Neural cell (in vitro differentiated cells): ENCODE data around the gene OR2AG1.

Experiments used
- EZH2 ChIP-seq: fragments of 200-600, 300-800 bp; shearing (Covaris generic), sonication (generic); IDR thresholded peaks from 2 replicates; pipeline ENCODE4 v1.6.1; 2014; ENCODE audit warnings: antibody characterized with exemption, low read length, borderline replicate concordance, mild to moderate bottlenecking; ENCODE audit not compliant: insufficient read depth, poor library complexity, severe bottlenecking
- MXI1 ChIP-seq: fragments of 450-650 bp; conservative IDR thresholded peaks from 2 replicates; pipeline ENCODE4 v1.6.1; 2014; ENCODE audit warnings: antibody characterized with exemption, mild to moderate bottlenecking; ENCODE audit not compliant: poor library complexity, severe bottlenecking
- RAD21 ChIP-seq: fragments of 450-650 bp; conservative IDR thresholded peaks from 2 replicates; pipeline ENCODE4 v1.6.1; 2014; ENCODE audit warnings: antibody characterized with exemption, mild to moderate bottlenecking, moderate library complexity
- TAF1 ChIP-seq: IDR thresholded peaks from 2 replicates; pipeline ENCODE4 v1.6.1; 2012; ENCODE audit warnings: low read depth
- TF ChIP-seq, protein P1 (sequence below): fragments of 450-650 bp; IDR thresholded peaks from 2 replicates; pipeline ENCODE4 v1.5.1; 2014; ENCODE audit warnings: antibody characterized with exemption, mild to moderate bottlenecking, moderate library complexity; ENCODE audit not compliant: poor library complexity, severe bottlenecking
- TF ChIP-seq, protein P2 (sequence below): IDR thresholded peaks from 2 replicates; pipeline ENCODE4 v1.6.1; 2012; ENCODE audit warnings: borderline replicate concordance

- TF ChIP-seq, protein P1, sequence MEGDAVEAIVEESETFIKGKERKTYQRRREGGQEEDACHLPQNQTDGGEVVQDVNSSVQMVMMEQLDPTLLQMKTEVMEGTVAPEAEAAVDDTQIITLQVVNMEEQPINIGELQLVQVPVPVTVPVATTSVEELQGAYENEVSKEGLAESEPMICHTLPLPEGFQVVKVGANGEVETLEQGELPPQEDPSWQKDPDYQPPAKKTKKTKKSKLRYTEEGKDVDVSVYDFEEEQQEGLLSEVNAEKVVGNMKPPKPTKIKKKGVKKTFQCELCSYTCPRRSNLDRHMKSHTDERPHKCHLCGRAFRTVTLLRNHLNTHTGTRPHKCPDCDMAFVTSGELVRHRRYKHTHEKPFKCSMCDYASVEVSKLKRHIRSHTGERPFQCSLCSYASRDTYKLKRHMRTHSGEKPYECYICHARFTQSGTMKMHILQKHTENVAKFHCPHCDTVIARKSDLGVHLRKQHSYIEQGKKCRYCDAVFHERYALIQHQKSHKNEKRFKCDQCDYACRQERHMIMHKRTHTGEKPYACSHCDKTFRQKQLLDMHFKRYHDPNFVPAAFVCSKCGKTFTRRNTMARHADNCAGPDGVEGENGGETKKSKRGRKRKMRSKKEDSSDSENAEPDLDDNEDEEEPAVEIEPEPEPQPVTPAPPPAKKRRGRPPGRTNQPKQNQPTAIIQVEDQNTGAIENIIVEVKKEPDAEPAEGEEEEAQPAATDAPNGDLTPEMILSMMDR: no peak
- TF ChIP-seq, protein P2, sequence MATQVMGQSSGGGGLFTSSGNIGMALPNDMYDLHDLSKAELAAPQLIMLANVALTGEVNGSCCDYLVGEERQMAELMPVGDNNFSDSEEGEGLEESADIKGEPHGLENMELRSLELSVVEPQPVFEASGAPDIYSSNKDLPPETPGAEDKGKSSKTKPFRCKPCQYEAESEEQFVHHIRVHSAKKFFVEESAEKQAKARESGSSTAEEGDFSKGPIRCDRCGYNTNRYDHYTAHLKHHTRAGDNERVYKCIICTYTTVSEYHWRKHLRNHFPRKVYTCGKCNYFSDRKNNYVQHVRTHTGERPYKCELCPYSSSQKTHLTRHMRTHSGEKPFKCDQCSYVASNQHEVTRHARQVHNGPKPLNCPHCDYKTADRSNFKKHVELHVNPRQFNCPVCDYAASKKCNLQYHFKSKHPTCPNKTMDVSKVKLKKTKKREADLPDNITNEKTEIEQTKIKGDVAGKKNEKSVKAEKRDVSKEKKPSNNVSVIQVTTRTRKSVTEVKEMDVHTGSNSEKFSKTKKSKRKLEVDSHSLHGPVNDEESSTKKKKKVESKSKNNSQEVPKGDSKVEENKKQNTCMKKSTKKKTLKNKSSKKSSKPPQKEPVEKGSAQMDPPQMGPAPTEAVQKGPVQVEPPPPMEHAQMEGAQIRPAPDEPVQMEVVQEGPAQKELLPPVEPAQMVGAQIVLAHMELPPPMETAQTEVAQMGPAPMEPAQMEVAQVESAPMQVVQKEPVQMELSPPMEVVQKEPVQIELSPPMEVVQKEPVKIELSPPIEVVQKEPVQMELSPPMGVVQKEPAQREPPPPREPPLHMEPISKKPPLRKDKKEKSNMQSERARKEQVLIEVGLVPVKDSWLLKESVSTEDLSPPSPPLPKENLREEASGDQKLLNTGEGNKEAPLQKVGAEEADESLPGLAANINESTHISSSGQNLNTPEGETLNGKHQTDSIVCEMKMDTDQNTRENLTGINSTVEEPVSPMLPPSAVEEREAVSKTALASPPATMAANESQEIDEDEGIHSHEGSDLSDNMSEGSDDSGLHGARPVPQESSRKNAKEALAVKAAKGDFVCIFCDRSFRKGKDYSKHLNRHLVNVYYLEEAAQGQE: no peak
- TF ChIP-seq TAF1 (no peak), RAD21 (peak; percentile 16), EZH2 (no peak), MXI1 (no peak)
Measured at GRCh38 chr11:6817694-6818093, 34.9 kb downstream of the OR2AG1 start.
